UCSD-AML1 (cell line): Measurements from ENCODE around the gene CNPPD1.

ENCODE experiments used
- DNase-seq: peaks from one replicate; lab custom pipeline; 2025; ENCODE audit not compliant: unreplicated experiment; lab: John Stamatoyannopoulos, UW

Gene CNPPD1

DNA sequence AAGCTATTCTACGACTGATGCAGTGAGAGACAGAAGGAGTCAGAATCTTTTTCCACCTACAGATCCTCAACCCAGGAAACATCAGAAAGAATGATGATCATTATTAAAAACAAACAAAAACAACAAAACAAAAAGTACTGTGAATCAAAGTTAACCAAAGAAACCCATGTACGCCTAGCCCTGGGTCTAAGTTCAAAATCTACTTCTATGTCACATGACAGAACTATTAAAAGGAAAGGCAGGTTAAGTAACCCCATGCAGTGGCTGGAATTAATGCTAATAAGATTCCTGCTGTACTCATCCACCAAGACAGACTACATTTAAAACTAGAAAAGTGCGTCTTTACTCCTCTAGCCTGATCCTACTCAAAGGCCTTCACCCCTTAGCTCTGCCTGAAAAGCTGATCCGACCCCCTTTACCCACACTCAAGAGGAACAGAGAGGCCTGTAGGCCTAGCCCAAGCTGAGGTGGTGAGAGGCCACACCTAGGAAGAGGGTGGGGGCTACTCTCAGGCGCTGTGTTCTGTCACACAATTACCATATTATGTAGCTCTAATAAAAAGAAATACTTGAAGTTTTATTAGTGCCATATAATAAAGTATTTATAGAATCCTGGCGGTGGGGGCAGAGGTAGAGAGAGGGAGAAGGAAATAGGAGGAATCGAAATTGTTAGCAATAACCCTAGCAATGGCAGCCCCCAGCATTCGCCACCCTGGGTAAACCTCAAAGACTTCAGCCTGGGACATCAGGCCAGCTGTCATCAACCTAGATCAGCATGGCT, 53.2 kb downstream of the CNPPD1 start:
- DNase-seq: no peak

DNA sequence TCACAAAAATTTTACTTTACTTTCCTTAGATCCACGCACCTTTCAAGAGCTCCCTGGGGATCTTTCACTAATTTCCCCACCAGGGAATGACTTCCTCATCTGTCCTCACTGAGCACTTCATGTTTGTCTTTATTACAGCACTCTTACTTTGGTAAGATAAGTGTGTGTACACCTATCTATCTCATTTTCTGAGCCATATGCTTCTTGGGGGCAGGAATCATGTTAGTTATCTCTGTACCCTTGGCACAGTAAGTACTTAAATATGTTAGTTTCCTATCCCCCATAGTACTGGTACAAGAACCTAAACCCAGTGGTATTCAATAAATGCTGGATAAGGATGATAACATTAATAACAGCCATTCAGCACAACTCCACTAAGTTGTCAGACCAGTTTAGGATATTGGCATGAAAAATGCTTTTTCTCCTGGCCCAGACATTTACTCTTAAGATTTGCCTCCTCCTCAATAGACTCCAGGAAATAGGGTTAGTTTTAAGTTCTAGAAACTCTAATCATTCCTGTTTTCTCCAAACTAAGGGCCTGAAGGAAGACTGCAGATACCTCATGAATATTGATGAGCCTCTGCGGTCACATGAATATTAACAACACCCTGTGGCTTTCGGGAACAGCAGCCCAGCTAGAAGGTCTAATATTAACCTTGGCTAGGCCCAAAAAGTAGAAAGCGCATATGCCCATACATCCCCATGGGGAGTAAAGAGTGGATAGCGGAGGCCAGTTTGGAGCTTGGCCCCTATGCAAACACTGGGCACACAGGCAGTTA, 54.3 kb downstream of the CNPPD1 start:
- no peak for DNase-seq
